NCI-H187 (cell line): ENCODE data around the gene JUND.

ENCODE experiments used
- DNase-seq, 2 experiments: peaks; one replicate each; lab custom pipeline; 2025; lab: John Stamatoyannopoulos, UW

The JUND gene

GRCh38 chr19:18239303-18239702 is 42.1 kb downstream of the JUND start:
- no peak for DNase-seq

GRCh38 chr19:18234194-18234593 is 47.2 kb downstream of the JUND start:
- DNase-seq: no peak

- DNase-seq: no peak
Measured at GRCh38 chr19:18233224-18233825, 48.1 kb downstream of the JUND start.

- DNase-seq: no peak
Measured at GRCh38 chr19:18232540-18233223, 48.7 kb downstream of the JUND start.

GRCh38 chr19:18231775-18232174 is 49.6 kb downstream of the JUND start:
- no peak for DNase-seq

GRCh38 chr19:18230941-18231734 is 50.3 kb downstream of the JUND start:
- no peak for DNase-seq

GRCh38 chr19:18229915-18230314 is 51.5 kb downstream of the JUND start:
- DNase-seq: no peak
